WTC11 (cell line): ENCODE measurements around the gene ATG9B. TPM values are rescaled to one million over a fixed set of nuclear protein-coding genes. Genes with fewer than 3 reads are reported as not detected.

Experiments
- ATAC-seq: fragments of 200-7000 bp; cut with Tn5 transposase; 2 replicates; pipeline ENCODE4 v1.10.0; 2021; ENCODE audit warnings: mild to moderate bottlenecking, moderate library complexity
- CTCF ChIA-PET: fragments of 300-600 bp; sonication (Branson Sonifier 250); formaldehyde crosslinking; loops from one replicate; lab custom pipeline; 2021; ENCODE audit warnings: antibody characterized with exemption; lab: Charles Lee
- POLR2A ChIA-PET: fragments of 350-600 bp; sonication (Branson Sonifier 250); formaldehyde crosslinking; loops from one replicate; lab custom pipeline; 2021; ENCODE audit warnings: antibody characterized with exemption; lab: Charles Lee
- DNase-seq: peaks from one replicate; pipeline ENCODE4 v3.0.0; 2021; ENCODE audit warnings: low spot score
- H3K27ac Mint-ChIP-seq: 2 replicates; pipeline ENCODE4 v1.8.0; 2021; ENCODE audit warnings: mixed read lengths
- H3K27me3 Mint-ChIP-seq: 2 replicates; pipeline ENCODE4 v1.8.0; 2021; ENCODE audit warnings: low read depth, mild to moderate bottlenecking, moderate library complexity, mixed read lengths
- H3K36me3 Mint-ChIP-seq: 2 replicates; pipeline ENCODE4 v1.8.0; 2021; ENCODE audit warnings: mixed read lengths
- H3K4me1 Mint-ChIP-seq: 2 replicates; pipeline ENCODE4 v1.8.0; 2022; ENCODE audit warnings: mixed read lengths
- H3K4me3 Mint-ChIP-seq: 2 replicates; pipeline ENCODE4 v1.8.0; 2021; ENCODE audit warnings: mild to moderate bottlenecking, moderate library complexity, mixed read lengths
- H3K9me3 Mint-ChIP-seq: 2 replicates; pipeline ENCODE4 v1.8.0; 2021; ENCODE audit warnings: mixed read lengths
- CREB1 ChIP-seq: sonication (generic); formaldehyde crosslinking; IDR thresholded peaks from 2 replicates; pipeline ENCODE4 v1.8.0; 2023; ENCODE audit warnings: mild to moderate bottlenecking, missing genetic modification reagents
- CREM ChIP-seq: sonication (generic); formaldehyde crosslinking; IDR thresholded peaks from 2 replicates; pipeline ENCODE4 v1.8.1; 2022; ENCODE audit warnings: mild to moderate bottlenecking, missing genetic modification reagents, moderate library complexity
- E2F1 ChIP-seq: sonication (generic); formaldehyde crosslinking; IDR thresholded peaks from 2 replicates; pipeline ENCODE4 v1.8.0; 2022; ENCODE audit warnings: mild to moderate bottlenecking, missing genetic modification reagents
- E2F4 ChIP-seq: sonication (generic); formaldehyde crosslinking; IDR thresholded peaks from 2 replicates; pipeline ENCODE4 v1.8.1; 2022; ENCODE audit warnings: low read depth, mild to moderate bottlenecking, moderate library complexity, missing genetic modification reagents, borderline replicate concordance
- ELF4 ChIP-seq: sonication (generic); formaldehyde crosslinking; IDR thresholded peaks from 2 replicates; pipeline ENCODE4 v1.8.1; 2022; ENCODE audit warnings: low read depth, mild to moderate bottlenecking, moderate library complexity, missing genetic modification reagents
- HMGA2 ChIP-seq: fragments of 250-450 bp; sonication (Bioruptor Pico); IDR thresholded peaks from 2 replicates; pipeline ENCODE4 v1.4.0; 2021; ENCODE audit warnings: mild to moderate bottlenecking, moderate library complexity
- JUN ChIP-seq: sonication (generic); formaldehyde crosslinking; IDR thresholded peaks from 2 replicates; pipeline ENCODE4 v1.8.0; 2023; ENCODE audit warnings: mild to moderate bottlenecking, missing genetic modification reagents
- NFATC4 ChIP-seq: fragments of 250-450 bp; sonication (Bioruptor Pico); IDR thresholded peaks from 2 replicates; pipeline ENCODE4 v1.9.0; 2021; ENCODE audit warnings: mild to moderate bottlenecking
- PREB ChIP-seq: sonication (generic); formaldehyde crosslinking; IDR thresholded peaks from 2 replicates; pipeline ENCODE4 v1.8.1; 2022; ENCODE audit warnings: mild to moderate bottlenecking, missing genetic modification reagents, moderate library complexity, borderline replicate concordance
- RELA ChIP-seq: sonication (generic); formaldehyde crosslinking; IDR thresholded peaks from 2 replicates; pipeline ENCODE4 v1.8.1; 2022; ENCODE audit warnings: missing genetic modification reagents, mild to moderate bottlenecking, borderline replicate concordance
- SMAD3 ChIP-seq: sonication (generic); formaldehyde crosslinking; IDR thresholded peaks from 2 replicates; pipeline ENCODE4 v1.8.0; 2022; ENCODE audit warnings: missing genetic modification reagents, mild to moderate bottlenecking, borderline replicate concordance
- TEAD1 ChIP-seq: sonication (generic); formaldehyde crosslinking; IDR thresholded peaks from 2 replicates; pipeline ENCODE4 v1.8.0; 2022; ENCODE audit warnings: mild to moderate bottlenecking, missing genetic modification reagents
- TP53 ChIP-seq: sonication (generic); formaldehyde crosslinking; IDR thresholded peaks from 2 replicates; pipeline ENCODE4 v1.8.1; 2023; ENCODE audit warnings: mild to moderate bottlenecking, missing genetic modification reagents
- ZNF219 ChIP-seq: sonication (generic); formaldehyde crosslinking; IDR thresholded peaks from 2 replicates; pipeline ENCODE4 v1.8.0; 2023; ENCODE audit warnings: missing genetic modification reagents, mild to moderate bottlenecking, borderline replicate concordance
- ZNF416 ChIP-seq: fragments of 250-450 bp; sonication (Bioruptor Pico); IDR thresholded peaks from 2 replicates; pipeline ENCODE4 v1.9.0; 2021; ENCODE audit warnings: mild to moderate bottlenecking, inconsistent platforms
- ZNF423 ChIP-seq: fragments of 250-450 bp; sonication (Bioruptor Pico); IDR thresholded peaks from 2 replicates; pipeline ENCODE4 v2.1.2; 2022; ENCODE audit warnings: mild to moderate bottlenecking, moderate library complexity
- ZNF512 ChIP-seq: sonication (generic); formaldehyde crosslinking; IDR thresholded peaks from 2 replicates; pipeline ENCODE4 v1.8.1; 2022; ENCODE audit warnings: missing genetic modification reagents, borderline replicate concordance
- total RNA-seq: library from RNA; stranded (reverse); gene quantifications from 3 replicates; pipeline ENCODE4 v1.2.3, GENCODE V29; 2021
- TF ChIP-seq, protein P1 (sequence below): fragments of 250-450 bp; sonication (Bioruptor Pico); IDR thresholded peaks from 2 replicates; pipeline ENCODE4 v1.9.0; 2021; ENCODE audit warnings: moderate library complexity, mild to moderate bottlenecking, inconsistent platforms, borderline replicate concordance
- TF ChIP-seq, protein P2 (sequence below): fragments of 250-450 bp; sonication (Bioruptor Pico); IDR thresholded peaks from 2 replicates; pipeline ENCODE4 v1.9.0; 2021; ENCODE audit warnings: mild to moderate bottlenecking, borderline replicate concordance
- TF ChIP-seq, protein P3 (sequence below): sonication (generic); formaldehyde crosslinking; IDR thresholded peaks from 2 replicates; pipeline ENCODE4 v1.8.0; 2023; ENCODE audit warnings: mild to moderate bottlenecking, missing genetic modification reagents

ATG9B gene
- total RNA-seq, 1 experiment from 2014 or later = 2.4 TPM

GRCh38 chr7:150981644-150982043 lies 42.6 kb downstream of the ATG9B start:
- no peak for DNase-seq
- H3K9me3 Mint-ChIP-seq = no peaks in the 10 kb centered on the region
- H3K36me3 Mint-ChIP-seq = no peaks in the 10 kb centered on the region
- TF ChIP-seq JUN (no peak), RELA (CRISPR knock-in tag) (no peak), ZNF512 (CRISPR knock-in tag) (no peak), E2F4 (no peak), ELF4 (CRISPR knock-in tag) (no peak), HMGA2 (CRISPR knock-in tag) (no peak), TP53 (CRISPR knock-in tag) (no peak), SMAD3 (CRISPR knock-in tag) (no peak), E2F1 (CRISPR knock-in tag) (no peak), TEAD1 (CRISPR knock-in tag) (no peak)
- TF ChIP-seq, protein P1, sequence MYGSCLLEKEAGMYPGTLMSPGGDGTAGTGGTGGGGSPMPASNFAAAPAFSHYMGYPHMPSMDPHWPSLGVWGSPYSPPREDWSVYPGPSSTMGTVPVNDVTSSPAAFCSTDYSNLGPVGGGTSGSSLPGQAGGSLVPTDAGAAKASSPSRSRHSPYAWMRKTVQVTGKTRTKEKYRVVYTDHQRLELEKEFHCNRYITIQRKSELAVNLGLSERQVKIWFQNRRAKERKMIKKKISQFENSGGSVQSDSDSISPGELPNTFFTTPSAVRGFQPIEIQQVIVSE (CRISPR knock-in tag) = no peak
- TF ChIP-seq, protein P2, sequence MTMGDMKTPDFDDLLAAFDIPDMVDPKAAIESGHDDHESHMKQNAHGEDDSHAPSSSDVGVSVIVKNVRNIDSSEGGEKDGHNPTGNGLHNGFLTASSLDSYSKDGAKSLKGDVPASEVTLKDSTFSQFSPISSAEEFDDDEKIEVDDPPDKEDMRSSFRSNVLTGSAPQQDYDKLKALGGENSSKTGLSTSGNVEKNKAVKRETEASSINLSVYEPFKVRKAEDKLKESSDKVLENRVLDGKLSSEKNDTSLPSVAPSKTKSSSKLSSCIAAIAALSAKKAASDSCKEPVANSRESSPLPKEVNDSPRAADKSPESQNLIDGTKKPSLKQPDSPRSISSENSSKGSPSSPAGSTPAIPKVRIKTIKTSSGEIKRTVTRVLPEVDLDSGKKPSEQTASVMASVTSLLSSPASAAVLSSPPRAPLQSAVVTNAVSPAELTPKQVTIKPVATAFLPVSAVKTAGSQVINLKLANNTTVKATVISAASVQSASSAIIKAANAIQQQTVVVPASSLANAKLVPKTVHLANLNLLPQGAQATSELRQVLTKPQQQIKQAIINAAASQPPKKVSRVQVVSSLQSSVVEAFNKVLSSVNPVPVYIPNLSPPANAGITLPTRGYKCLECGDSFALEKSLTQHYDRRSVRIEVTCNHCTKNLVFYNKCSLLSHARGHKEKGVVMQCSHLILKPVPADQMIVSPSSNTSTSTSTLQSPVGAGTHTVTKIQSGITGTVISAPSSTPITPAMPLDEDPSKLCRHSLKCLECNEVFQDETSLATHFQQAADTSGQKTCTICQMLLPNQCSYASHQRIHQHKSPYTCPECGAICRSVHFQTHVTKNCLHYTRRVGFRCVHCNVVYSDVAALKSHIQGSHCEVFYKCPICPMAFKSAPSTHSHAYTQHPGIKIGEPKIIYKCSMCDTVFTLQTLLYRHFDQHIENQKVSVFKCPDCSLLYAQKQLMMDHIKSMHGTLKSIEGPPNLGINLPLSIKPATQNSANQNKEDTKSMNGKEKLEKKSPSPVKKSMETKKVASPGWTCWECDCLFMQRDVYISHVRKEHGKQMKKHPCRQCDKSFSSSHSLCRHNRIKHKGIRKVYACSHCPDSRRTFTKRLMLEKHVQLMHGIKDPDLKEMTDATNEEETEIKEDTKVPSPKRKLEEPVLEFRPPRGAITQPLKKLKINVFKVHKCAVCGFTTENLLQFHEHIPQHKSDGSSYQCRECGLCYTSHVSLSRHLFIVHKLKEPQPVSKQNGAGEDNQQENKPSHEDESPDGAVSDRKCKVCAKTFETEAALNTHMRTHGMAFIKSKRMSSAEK (CRISPR knock-in tag) = no peak
- ATAC-seq = no peak
- H3K27ac Mint-ChIP-seq = no peak overlapping the region
- H3K4me1 Mint-ChIP-seq = peaks cover 27% of the 10 kb centered on the region
- POLR2A ChIA-PET = no interaction called here
- CTCF ChIA-PET = interaction anchor here (3.4 to 3.7 kb wide), 2 partner anchors 12 to 18 kb away, joined by 42 to 118 read pairs; no protein-coding TSS in a partner anchor
- H3K27me3 Mint-ChIP-seq = peaks cover 65% of the 10 kb centered on the region
- H3K4me3 Mint-ChIP-seq = no peak overlapping the region

- H3K4me1 Mint-ChIP-seq = peaks cover 35% of the 10 kb centered on the region
- ChIA-PET CTCF (interaction anchor here (0.7 to 3.7 kb wide), 20 partner anchors 8 to 187 kb away, joined by 3 to 118 read pairs (median 4); partner anchors contain the start of gene ABCB8), POLR2A (interaction anchor here (1.2 kb wide), 1 partner anchor 8 kb away, joined by 3 read pairs; no protein-coding TSS in a partner anchor)
- no peak overlapping the region for H3K27ac Mint-ChIP-seq
- H3K4me3 Mint-ChIP-seq = no peak overlapping the region
- no peaks in the 10 kb centered on the region for H3K36me3 Mint-ChIP-seq
- peaks cover 74% of the 10 kb centered on the region for H3K27me3 Mint-ChIP-seq
- peak; percentile 8 for ATAC-seq
- no peaks in the 10 kb centered on the region for H3K9me3 Mint-ChIP-seq
- DNase-seq = peak; percentile 50
- TF ChIP-seq ZNF416 (CRISPR knock-in tag) (no peak), ZNF512 (CRISPR knock-in tag) (no peak), ZNF219 (CRISPR knock-in tag) (no peak), PREB (no peak), ZNF423 (CRISPR knock-in tag) (no peak), CREM (CRISPR knock-in tag) (no peak), NFATC4 (no peak), JUN (no peak), CREB1 (CRISPR knock-in tag) (no peak)
- TF ChIP-seq, protein P3, sequence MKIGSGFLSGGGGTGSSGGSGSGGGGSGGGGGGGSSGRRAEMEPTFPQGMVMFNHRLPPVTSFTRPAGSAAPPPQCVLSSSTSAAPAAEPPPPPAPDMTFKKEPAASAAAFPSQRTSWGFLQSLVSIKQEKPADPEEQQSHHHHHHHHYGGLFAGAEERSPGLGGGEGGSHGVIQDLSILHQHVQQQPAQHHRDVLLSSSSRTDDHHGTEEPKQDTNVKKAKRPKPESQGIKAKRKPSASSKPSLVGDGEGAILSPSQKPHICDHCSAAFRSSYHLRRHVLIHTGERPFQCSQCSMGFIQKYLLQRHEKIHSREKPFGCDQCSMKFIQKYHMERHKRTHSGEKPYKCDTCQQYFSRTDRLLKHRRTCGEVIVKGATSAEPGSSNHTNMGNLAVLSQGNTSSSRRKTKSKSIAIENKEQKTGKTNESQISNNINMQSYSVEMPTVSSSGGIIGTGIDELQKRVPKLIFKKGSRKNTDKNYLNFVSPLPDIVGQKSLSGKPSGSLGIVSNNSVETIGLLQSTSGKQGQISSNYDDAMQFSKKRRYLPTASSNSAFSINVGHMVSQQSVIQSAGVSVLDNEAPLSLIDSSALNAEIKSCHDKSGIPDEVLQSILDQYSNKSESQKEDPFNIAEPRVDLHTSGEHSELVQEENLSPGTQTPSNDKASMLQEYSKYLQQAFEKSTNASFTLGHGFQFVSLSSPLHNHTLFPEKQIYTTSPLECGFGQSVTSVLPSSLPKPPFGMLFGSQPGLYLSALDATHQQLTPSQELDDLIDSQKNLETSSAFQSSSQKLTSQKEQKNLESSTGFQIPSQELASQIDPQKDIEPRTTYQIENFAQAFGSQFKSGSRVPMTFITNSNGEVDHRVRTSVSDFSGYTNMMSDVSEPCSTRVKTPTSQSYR (CRISPR knock-in tag) = no peak
These were observed 43.6 kb downstream of the ATG9B start for GRCh38 chr7:150980663-150981062.
